A673 (cell line): ENCODE data around the gene SMG7. TPM values are rescaled to one million over a fixed set of nuclear protein-coding genes. Genes with fewer than 3 reads are reported as not detected.

ENCODE experiments used
- BruUV-seq: library from RNA; stranded (reverse); fragments of 400-500 nt; replicated peaks from 2 replicates; lab custom pipeline; 2021; lab: Mats Ljungman, UMichigan
- CTCF ChIA-PET: fragments of 300-600 bp; sonication (Branson Sonifier 250); formaldehyde crosslinking; loops from one replicate; lab custom pipeline; 2022; ENCODE audit warnings: antibody characterized with exemption; lab: Charles Lee
- POLR2A ChIA-PET: fragments of 300-600 bp; sonication (Branson Sonifier 250); formaldehyde crosslinking; loops from one replicate; lab custom pipeline; 2022; ENCODE audit warnings: antibody characterized with exemption; ENCODE audit not compliant: low non-redundant PET; lab: Charles Lee
- DNase-seq: peaks from one replicate; pipeline ENCODE4 v3.0.0-alpha.2; 2015; ENCODE audit warnings: low spot score
- H3K27ac ChIP-seq: fragments of 200-600 bp; sonication (generic); 2 replicates; pipeline ENCODE4 v1.5.1; 2016; ENCODE audit warnings: mixed run types, low read depth, mild to moderate bottlenecking, mixed read lengths, antibody characterized with exemption, low read length; ENCODE audit not compliant: poor library complexity, severe bottlenecking
- H3K27me3 ChIP-seq: fragments of 200-600 bp; sonication (generic); replicated peaks from 2 replicates; pipeline ENCODE4 v1.6.1; 2017; ENCODE audit warnings: mixed run types, low read depth, mild to moderate bottlenecking, mixed read lengths, antibody characterized with exemption, low read length; ENCODE audit not compliant: insufficient read depth, poor library complexity
- H3K36me3 ChIP-seq: fragments of 200-600 bp; sonication (generic); 2 replicates; pipeline ENCODE4 v1.6.1; 2016; ENCODE audit warnings: mixed run types, mild to moderate bottlenecking, mixed read lengths, antibody characterized with exemption, low read length; ENCODE audit not compliant: insufficient read depth, poor library complexity, severe bottlenecking
- H3K4me1 ChIP-seq: fragments of 200-600 bp; sonication (generic); 2 replicates; pipeline ENCODE4 v1.6.1; 2017; ENCODE audit warnings: mixed run types, mild to moderate bottlenecking, mixed read lengths, antibody characterized with exemption, low read length; ENCODE audit not compliant: insufficient read depth, poor library complexity, severe bottlenecking
- H3K4me3 ChIP-seq: fragments of 200-600 bp; sonication (generic); 2 replicates; pipeline ENCODE4 v1.5.1; 2016; ENCODE audit warnings: low read depth, mixed run types, mild to moderate bottlenecking, mixed read lengths, low read length; ENCODE audit not compliant: poor library complexity, severe bottlenecking
- H3K9me3 ChIP-seq: fragments of 200-600 bp; sonication (generic); 2 replicates; pipeline ENCODE4 v1.6.1; 2016; ENCODE audit warnings: mixed run types, low read depth, mild to moderate bottlenecking, mixed read lengths, antibody characterized with exemption, low read length; ENCODE audit not compliant: poor library complexity, severe bottlenecking
- CTCF ChIP-seq: fragments of 300-800, 200-600 bp; sonication (generic); conservative IDR thresholded peaks from 2 replicates; pipeline ENCODE4 v1.5.1; 2017; ENCODE audit warnings: low read depth, mild to moderate bottlenecking, antibody characterized with exemption, low read length, moderate library complexity, mixed read lengths
- EZH2 ChIP-seq: fragments of 200-600 bp; sonication (generic); IDR thresholded peaks from 2 replicates; pipeline ENCODE4 v1.6.1; 2017; ENCODE audit warnings: borderline replicate concordance, low read depth, mild to moderate bottlenecking, mixed read lengths, antibody characterized with exemption, low read length; ENCODE audit not compliant: poor library complexity, severe bottlenecking
- intact Hi-C: fragments of 100-400 bp; cut with micrococcal nuclease; formaldehyde crosslinking; loops from one replicate; pipeline ENCODE4 v1.10.0; 2022; ENCODE audit not compliant: unreplicated experiment
- total RNA-seq: library from RNA; stranded (reverse); gene quantifications from 2 replicates; pipeline ENCODE4 v1.2.3, GENCODE V29; 2021

Gene SMG7
- total RNA-seq, 1 experiment from 2014 or later: 90.7 TPM

- H3K4me1 ChIP-seq: no peaks in the 10 kb centered on the region
- ChIA-PET CTCF (no interaction called here), POLR2A (no interaction called here)
- H3K27ac ChIP-seq: no peak overlapping the region
- intact Hi-C loops: no loop called here
- peaks cover 3% of the 10 kb centered on the region for H3K36me3 ChIP-seq
- no peak for DNase-seq
- H3K27me3 ChIP-seq: no peaks in the 10 kb centered on the region
- no peak for TF ChIP-seq EZH2
- no peak for TF ChIP-seq CTCF
- H3K4me3 ChIP-seq: no peak overlapping the region
- no peaks in the 10 kb centered on the region for H3K9me3 ChIP-seq
- BruUV-seq: no TSS peak
Observed at GRCh38 chr1:183559061-183559460, 86.8 kb downstream of the SMG7 start.

DNA sequence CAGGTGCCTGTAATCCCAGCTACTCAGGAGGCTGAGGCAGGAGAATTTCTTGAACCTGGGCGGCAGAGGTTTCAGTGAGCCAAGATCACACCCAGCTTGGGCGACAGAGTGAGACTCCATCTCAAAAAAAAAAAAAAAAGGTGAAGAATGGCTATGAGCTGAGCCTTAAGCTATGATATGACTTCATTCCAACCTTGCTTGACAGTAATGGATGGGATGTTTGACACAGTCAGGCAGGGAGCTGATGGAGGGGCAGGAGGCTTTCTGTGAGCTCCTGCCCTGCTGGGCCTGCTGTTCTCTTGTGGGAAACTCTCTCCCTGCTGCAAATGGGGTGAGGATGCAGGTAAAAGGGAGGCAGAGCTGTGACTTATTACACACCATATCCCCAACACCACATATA lies 90.4 kb downstream of the SMG7 start:
- no peaks in the 10 kb centered on the region for H3K27me3 ChIP-seq
- POLR2A ChIA-PET: no interaction called here
- CTCF ChIA-PET: no interaction called here
- H3K27ac ChIP-seq: no peak overlapping the region
- BruUV-seq: no TSS peak
- no peak for DNase-seq
- no peak overlapping the region for H3K4me3 ChIP-seq
- TF ChIP-seq CTCF (no peak), EZH2 (no peak)
- no peaks in the 10 kb centered on the region for H3K4me1 ChIP-seq
- no peaks in the 10 kb centered on the region for H3K36me3 ChIP-seq
- H3K9me3 ChIP-seq: no peaks in the 10 kb centered on the region
- intact Hi-C loops: no loop called here

DNA sequence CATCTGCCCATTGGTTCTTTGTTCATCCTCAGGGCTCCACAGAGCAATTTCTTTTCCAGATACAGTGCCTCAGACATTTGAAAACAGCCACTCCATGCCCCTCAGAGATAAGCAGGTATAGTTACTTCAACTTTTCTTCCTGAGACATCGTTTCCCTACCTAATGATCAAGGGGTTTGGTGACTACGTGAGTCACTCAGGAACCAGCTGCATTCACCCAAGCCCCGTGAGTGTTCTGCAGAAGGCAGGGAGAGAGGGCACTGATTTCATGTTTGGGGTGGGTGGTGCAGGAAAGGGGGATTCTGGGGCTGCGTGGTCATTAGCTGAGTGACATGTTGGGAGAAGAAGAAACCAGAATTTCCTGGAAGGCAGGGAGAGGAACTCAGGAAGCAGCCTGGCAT lies 93.0 kb downstream of the SMG7 start:
- TF ChIP-seq EZH2: no peak
- no peak for TF ChIP-seq CTCF
- Histone ChIP-seq H3K4me1 (no peaks in the 10 kb centered on the region), H3K27me3 (no peaks in the 10 kb centered on the region), H3K9me3 (no peaks in the 10 kb centered on the region), H3K4me3 (no peak overlapping the region), H3K27ac (no peak overlapping the region), H3K36me3 (no peaks in the 10 kb centered on the region)
- intact Hi-C loops: no loop called here
- CTCF ChIA-PET: no interaction called here
- BruUV-seq: no TSS peak
- DNase-seq: no peak
- POLR2A ChIA-PET: no interaction called here
